AG20443 (cell line): ENCODE measurements around the gene TBX3.

Experiments
- DNase-seq: peaks from one replicate; pipeline ENCODE4 v3.0.0; 2012; ENCODE audit warnings: low spot score, mixed read lengths

Gene TBX3

DNA sequence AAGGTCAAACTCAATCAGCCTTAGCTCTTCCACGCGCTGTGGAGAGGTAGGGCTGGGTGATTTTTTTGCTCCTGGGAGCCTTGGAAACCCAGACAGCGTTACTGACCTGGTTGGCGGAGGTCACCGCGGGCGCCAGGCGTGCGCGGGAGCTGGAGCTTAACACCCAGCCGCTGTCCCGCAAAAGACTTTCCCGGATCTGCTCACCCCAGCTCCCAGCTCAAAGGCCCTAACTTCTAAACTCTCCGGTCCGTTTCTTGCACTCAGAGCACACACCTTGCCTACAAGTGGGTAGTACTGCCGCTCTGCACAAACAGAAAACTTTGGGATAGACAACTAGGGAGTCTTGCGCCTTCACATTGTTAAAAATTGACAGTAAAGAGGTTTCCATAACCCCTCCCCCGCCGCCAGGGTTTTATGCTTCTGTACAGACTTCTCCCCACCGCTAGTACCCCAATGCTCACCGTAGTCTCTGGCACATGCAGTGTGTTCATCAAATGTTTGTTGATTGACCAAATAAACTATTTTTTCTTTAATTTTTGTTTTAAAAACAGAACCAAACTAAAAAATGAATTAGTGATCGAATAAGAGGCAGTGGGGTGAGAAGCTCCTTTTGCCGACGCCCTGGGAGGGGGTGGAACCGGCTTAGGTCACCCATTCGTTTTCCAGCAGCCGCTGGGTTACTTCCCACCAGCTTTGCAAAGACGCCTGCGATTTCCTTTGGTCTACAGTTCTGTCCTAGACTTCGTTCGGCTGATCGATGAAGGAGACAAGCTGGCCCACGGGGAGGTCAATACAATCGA lies 12.7 kb upstream of the TBX3 start:
- no peak for DNase-seq

DNA sequence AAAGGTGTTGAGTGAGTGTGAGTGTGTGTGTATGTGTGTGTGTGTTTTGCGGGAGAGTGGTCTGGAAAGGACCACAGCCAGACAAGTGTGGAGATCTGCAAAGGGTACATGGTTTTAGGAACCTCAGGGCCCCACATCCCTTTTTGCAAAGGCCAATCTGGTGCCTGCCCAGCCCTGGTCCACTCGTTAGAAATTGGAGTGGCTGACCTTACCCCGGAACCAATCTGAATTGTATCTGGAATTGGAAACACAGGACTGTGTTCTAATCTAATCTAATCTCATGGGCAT lies 11.3 kb upstream of the TBX3 start:
- DNase-seq = no peak

DNA sequence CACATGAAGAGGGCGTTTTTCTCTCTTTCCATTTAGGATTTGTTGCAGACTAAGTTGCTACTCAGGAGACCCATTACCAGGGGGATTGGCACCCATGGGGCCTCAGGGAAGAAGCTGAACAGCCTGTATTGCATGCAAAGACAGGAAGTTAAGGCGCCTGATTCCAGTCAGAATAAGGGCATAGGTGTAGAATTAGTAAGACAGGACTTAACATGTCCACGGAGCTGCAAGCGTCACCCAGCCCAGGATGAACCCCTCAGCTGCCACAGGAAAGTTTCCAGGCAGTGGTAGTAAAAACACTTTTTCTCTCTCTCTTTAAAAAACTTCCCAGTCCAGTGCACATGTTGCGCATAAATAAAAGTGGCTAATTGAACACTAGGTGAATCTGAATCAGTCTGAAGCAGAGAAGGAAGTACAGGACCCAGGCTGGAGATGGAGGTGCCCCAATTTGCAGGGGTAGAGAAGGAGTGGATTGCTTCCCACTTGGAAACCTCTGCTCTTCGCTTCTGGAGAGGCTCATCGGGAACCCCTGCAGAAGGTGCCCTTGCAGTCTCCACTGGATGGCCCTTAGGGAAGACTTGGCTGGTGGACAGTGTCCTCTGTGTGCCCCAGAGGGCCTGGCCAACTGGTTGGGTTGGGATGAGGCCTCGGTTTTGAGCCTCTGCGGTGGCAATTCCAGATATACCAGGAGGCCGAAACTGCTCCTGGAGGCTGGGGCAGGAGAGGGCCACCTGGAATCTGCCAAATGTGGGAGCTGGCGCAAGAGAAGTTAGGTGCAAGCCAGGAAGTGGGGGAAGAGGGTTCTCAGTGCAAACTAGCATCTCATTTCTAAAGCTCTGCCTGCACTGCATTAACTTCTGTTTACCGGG lies 10.7 kb upstream of the TBX3 start:
- no peak for DNase-seq

DNA sequence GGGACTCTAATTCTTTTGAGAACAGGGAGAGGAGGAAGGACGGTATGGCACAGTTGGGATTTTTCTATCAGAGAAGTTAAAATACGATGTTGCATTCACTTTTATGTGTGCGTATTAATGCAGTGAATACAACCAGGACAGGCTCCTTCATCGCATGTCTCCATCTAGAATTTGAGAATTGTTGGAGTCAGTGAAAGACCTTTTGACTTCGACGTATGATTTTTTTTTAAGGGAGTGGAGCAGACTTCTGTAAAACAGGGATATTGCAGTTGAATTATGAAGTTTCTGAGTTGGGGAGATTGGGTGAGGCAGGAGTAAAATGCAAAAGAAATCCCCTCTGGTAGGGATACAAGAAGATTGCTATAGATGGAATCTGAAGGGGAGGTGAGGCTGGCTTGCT lies 9.6 kb upstream of the TBX3 start:
- DNase-seq = no peak

DNA sequence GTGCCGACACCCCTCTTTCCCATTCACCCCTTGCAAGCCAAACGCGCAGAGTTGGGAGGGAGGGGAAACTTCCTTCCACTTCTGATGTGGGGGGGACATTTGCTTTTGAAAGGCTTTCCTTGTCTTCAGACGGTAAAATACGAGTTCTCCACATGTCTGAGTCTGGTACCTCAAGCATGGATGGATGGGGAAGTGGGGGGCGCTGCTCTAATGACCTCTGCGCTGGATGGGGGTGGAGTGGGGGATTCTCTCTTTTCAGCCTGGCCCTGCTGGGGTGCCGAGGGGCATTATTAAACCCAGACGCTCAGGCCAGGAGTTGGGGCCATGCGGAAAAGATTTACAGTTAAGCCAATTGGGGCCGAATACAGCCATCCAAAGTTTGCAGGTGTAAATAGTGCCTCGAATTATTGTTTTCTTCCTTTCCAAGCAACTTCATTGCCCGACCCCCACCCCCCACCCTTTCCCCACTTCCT lies 9.1 kb upstream of the TBX3 start:
- DNase-seq = no peak

DNA sequence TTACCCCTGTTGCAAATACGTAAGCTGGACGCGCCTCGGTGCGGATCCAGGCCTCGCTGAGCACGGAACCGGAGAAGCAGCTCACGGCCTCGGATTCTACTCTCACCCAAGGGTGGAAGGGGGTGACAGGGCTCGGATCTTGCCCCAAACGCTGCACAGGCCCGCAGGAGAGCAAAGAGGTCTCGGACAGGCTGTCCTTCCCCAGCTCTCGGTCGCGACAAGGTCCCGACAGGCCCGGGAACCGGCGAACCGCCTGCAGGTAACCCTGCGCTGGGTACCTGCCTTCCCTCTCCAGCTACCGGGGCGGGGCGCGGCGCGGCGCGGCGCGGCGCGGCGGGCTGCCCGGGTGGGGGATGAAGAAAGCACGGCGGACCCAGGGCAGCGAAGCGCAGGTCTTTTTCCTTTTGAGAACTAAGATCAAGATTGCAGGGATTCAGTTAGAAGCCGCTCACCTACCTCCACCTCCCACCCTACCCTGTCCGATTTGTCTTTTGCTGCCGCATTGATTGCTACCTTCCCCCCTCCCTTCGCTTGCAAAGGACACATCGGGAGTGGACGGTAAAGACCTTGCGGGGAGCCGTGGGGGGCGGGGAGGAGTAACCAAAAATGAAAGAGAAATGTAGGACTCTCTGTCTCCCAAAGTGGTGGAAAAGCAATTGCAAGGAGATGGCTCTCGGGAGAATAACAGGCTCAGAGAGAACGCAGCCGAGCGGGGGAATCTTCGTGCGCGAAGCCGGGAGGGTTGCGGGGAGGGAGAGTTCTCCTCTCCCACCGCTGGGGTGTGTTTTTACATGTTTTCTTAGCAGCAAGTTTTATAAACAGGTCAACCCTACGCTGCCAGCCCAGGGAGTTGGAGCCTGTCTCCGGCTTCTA lies 8.4 kb upstream of the TBX3 start:
- DNase-seq = peak; percentile 61

DNA sequence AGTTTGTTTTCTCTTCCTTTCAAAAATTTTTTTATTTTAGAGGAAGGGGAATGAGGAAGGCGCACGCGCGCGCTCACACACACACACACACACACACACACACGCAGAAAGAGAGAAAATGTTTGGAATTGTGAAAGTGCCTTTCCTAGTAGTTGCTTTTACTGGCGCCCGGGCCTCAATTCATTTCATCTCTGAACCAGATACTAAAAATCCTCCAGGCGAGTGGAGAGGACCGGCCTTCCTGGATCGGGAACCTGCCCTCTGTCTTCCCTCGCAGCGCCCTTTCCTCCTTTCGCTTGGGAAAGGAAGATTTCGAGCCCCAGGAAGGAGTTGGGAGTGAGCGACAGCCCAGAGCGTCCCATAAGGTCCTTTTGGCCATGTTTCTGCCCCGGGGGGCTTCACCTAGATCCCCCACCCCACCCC lies 7.8 kb upstream of the TBX3 start:
- DNase-seq = no peak

DNA sequence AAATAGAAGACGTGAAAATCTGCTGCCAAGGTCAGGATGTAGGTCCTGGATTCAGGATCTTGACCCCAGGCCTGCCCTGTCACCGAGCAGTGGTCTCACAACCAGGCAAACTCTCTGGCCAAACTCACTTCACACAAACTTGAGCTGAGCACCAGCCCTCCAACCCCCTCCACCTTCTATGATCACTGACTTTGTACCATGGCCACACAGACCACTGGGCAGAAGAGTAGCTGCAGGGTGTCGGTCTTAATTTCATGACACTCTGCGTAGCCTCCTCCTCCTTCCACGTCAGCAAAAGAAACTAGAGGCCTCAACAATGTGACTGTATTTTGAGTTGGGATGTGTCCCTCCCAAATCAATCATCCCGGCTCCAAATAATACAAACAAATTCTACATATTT lies 7.2 kb upstream of the TBX3 start:
- DNase-seq = no peak

DNA sequence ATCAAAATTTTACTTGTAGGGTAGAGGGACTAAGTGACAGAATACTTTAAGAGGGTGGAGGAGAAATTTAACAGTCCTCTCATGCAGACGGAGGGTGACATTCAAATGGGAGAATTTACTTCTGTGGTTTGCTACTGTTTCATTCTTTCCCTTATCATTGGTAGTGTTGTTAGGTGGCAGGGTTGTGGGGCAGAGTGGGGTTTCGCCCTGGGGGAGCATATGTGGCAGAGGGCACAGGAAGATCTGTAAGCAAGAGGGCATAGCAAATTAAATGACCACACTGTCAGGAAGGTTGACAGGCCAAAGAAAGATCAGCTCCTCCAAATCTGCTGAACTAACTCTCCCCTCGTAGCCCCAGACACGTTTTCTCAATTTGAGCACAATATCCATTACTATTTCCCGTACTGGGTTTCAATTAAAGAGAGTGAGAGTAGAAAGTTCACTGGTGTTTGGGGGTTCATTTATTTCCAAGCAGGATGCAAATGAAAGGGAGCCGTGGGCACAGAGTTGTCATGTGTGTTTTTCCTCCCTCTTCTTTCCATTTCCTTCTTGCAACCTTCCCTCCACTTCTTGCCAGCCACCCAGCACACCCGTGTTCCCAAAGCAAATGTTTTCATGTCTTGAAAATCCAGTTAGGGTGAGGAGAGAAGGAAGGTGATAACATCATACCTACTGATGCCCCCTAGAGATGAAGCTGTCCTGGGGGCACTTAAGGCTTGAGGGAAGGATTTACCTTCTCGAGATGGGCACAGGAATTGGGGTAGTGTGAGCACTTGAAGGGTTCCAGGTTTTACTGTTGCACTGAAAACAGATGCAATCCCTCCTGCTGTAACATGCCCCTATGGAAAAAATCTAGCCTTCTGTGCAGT lies 6.5 kb upstream of the TBX3 start:
- DNase-seq = no peak

DNA sequence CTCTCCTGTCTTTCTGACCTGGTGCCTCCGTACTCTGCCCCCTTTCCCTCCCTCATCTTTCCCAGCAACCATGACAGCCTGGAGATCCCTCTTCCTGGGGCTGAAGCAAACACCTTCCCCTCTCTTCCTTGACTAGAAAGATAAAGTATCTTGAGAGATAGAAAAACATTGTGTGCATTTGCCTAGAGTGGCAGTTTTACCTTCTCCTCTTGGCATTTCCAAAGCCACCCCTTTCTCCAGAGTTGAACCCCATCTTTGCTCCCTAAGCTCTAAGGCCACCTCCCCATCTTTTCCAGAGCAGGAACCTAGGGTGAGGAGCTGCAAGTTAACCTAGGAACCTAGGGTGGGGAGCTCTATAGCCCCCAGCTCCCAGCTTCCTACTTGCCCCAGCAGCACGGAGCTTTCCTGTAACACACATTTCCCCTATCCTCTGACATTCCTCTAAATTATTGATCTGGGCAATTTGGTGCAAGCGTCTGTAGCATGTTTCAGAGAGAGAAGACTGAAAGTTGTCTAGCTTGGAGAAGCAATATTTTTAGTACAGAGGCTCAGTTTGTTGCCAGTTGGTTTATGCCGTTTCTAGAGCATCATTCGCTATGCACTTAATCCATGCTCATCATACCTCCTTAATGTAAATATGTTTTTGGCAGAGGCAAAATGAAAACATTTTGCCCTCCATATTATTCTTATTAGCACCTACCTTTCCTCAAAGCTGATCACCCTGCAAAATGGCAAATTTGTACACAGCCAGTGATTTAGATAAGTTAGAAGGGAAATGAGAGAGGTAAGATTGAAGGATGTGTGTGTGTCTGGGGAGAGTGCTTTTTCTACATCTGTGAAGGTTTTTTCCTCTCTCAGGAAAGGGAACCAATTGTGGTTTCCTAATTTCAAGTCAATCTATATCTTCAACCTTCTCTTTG lies 5.4 kb upstream of the TBX3 start:
- no peak for DNase-seq

DNA sequence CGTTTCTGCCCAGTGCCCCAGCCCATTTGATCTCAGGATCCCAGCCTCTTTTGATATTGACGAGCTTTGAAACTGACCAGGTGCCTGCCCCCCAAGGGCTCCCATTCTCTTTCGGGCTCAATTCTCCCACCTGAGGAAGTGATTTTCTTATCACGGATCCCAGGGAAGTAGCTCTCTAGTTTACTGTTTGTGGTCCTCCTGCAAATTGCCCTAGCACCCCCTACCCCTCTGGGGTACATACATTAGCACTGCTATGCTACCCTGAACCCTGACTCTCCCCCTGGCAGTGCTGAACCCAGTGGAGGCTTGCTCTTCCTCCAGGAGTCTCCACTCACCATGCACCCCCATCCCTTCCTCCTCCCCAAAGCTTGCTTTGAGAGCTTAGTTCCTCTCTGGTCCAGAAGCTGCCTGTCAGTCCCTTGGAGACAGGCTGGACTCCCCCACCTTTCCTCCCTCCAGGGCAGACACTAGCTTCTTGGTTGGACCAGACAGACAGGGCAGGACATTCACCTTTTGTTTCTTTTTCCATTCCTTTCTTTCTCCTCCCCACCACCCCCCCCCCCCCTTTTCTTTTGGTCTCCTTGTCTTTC lies 4.4 kb upstream of the TBX3 start:
- no peak for DNase-seq

DNA sequence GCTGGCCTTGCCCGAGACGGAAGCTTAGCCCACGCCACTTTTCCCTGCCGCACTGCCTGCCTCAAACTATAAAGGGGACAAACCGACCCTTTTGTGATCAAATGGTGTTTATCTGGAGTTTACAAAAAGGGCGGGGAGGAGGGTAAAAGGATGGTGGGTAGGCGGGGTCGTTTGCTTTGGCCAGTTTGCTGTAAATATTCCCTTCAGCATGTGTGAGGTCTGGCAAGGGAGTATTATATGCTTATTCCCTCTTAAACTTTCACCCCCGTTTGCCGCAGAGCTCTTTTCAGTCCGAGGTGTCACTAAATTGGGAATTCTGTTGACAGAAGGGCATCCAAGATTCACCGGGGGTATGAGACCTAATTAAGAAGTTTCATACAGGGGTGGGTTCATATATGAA lies 3.8 kb upstream of the TBX3 start:
- no peak for DNase-seq

DNA sequence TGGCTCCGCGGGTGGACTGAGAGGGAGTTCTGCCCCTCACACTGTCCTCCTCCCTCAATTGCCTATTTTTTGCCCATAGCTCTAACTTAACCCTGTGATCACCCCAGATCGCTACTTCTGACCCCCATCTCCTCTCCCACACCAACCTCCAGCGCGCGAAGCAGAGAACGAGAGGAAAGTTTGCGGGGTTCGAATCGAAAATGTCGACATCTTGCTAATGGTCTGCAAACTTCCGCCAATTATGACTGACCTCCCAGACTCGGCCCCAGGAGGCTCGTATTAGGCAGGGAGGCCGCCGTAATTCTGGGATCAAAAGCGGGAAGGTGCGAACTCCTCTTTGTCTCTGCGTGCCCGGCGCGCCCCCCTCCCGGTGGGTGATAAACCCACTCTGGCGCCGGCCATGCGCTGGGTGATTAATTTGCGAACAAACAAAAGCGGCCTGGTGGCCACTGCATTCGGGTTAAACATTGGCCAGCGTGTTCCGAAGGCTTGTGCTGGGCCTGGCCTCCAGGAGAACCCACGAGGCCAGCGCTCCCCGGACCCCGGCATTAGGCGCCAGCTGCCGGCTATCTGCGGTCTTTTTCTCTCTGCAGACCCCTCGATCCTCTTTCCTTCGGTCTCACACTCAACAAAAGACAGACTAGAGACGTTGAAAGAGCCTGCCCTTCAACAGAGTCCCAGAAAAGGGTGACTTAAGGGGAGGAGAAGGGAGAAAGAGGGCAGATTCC lies 3.0 kb upstream of the TBX3 start:
- DNase-seq = no peak

DNA sequence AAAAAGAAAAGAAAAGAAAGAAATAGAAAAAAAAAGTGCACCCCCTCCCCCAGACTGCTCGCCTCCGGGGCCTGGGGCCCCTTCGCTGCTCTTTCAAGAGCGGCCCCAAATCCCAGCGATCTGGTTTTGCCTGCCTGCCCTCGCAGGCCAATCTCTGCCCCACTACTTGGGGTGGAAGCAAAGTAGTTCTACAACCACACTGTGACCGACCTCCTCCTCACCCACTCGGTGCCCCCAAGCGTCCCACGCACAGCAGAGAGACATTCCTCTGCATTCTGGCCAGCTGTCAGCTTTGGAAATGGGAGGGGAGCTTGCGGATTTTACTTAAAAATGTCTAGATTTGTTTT lies 2.4 kb upstream of the TBX3 start:
- no peak for DNase-seq

DNA sequence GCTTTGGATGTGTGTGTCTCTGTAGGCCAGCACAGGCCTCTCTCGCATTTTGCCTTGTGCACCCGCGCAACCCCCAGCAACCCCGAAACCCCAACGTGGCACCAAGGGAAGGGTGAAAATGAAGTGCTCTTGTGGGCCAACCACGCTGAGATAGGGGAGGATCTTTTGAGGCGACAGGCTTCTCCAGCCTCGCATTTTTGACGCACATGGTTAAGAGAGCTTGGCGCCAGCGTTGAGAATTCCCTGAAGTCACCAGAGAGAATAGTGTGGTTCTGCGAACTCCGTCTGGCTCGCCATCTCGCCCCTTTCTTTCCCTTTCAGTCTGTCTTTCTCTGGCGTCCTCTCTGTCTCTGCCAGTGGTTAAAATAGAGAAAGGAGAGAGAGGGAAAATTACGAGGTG lies 1.9 kb upstream of the TBX3 start:
- no peak for DNase-seq

DNA sequence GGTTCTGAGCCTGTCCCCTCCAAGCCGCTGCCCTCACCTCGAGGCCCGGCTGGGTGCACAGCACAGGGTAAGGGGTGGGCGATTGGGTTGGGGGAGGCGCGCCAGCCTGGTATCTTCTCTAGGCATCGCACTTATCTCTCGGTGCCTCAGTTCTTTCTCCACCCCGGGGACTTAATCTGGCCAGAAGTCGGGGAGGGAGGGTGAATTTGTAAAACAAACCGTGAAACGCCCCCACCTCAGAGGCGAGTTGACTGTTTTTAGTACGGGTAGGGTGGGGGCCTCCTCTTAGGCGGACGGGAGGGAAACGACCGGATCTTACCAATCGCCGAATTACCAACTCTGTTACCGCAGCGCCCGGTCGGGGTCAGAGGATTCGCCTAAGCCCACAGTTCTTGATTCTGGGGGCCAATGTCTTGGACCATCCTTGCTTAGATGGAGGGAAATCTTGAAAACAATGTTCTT lies 1.4 kb upstream of the TBX3 start:
- no peak for DNase-seq

DNA sequence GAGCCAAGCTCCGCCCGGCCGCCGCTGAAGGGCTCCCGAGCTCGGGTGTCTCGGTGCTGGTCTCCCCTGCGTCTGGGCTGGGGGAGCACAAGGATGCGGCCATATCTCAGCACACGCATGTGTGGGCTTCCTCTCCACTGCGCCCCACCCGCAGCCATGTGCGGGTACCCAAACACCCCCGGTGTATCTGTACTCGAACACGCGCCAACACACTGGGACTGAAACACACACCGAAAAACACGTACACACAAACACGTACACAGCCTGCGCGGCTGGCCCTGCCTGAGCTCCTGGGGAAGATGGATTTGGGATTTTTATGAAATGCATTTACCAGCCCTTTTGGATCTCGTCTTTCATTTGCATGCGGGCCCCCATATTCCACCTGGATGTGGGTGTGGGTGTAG lies 897 bp upstream of the TBX3 start:
- no peak for DNase-seq

DNA sequence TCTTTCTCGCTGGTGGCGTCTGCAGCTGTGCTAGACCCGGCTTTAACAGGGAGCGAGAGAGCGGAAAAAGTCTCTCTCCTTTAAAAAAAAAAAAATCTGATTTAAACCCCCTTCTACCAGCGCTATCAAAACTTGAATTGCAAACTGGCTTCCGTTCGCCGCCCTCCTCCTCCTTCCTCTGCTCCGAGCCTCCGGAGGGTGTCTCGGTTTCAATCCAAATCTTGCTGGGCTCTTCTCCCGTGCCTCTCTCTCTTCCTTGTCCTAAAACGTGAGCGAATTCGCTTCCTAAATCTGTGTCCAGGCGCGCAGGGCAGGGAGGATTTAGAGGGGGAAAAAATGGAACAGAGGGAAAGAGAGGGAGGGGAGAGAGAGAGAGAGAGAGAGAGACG lies 272 bp downstream of the TBX3 start:
- DNase-seq = no peak
